Hematopoietic multipotent progenitor cell treated with erythropoietin and hydrocortisone succinate and interleukin-3 and kit ligand, for 17 days (in vitro differentiated cells): ENCODE results near the gene PFKFB1.

Experiments
- DNase-seq: peaks from one replicate; pipeline ENCODE4 v3.0.0-alpha.2; 2015; ENCODE audit warnings: low spot score

Gene PFKFB1

GRCh38 chrX:54994099-54994498, at the start of gene PFKFB1:
TSS of gene PFKFB1 (minus strand) at chrX:54994188. CDS start at chrX:54994007, 181 bp downstream.
- DNase-seq = no peak

GRCh38 chrX:55041514-55041913, 47.5 kb upstream of the PFKFB1 start:
- DNase-seq = no peak

- no peak for DNase-seq
These were observed 45.5 kb upstream of the PFKFB1 start for GRCh38 chrX:55039471-55039870.

GRCh38 chrX:55033429-55033828, 39.4 kb upstream of the PFKFB1 start:
- no peak for DNase-seq

GRCh38 chrX:55030271-55031205, 36.5 kb upstream of the PFKFB1 start, which contains the start of gene ALAS2:
TSS of gene ALAS2 (minus strand) at chrX:55030977. CDS start at chrX:55026000, 4,977 bp downstream.
- peak; percentile 84 for DNase-seq

GRCh38 chrX:55029291-55029690, 35.3 kb upstream of the PFKFB1 start:
- DNase-seq = peak; percentile 76

- DNase-seq = peak; percentile 73
These were observed 34.6 kb upstream of the PFKFB1 start for GRCh38 chrX:55028611-55029010.

GRCh38 chrX:55028040-55028439, 34.1 kb upstream of the PFKFB1 start:
- peak; percentile 86 for DNase-seq

GRCh38 chrX:55026840-55027239, 32.9 kb upstream of the PFKFB1 start:
- no peak for DNase-seq

GRCh38 chrX:55026143-55026542, 32.2 kb upstream of the PFKFB1 start:
- DNase-seq = peak; percentile 81

- DNase-seq = peak; percentile 91
These were observed 20.9 kb upstream of the PFKFB1 start for GRCh38 chrX:55014897-55015299.

GRCh38 chrX:55011294-55011693, 17.3 kb upstream of the PFKFB1 start:
- DNase-seq = peak; percentile 43

- no peak for DNase-seq
These were observed 14.8 kb upstream of the PFKFB1 start for GRCh38 chrX:55008571-55009358.

GRCh38 chrX:55007656-55008055, 13.7 kb upstream of the PFKFB1 start:
- no peak for DNase-seq

- DNase-seq = no peak
These were observed 13.0 kb upstream of the PFKFB1 start for GRCh38 chrX:55006827-55007621.

GRCh38 chrX:55005256-55005655, 11.3 kb upstream of the PFKFB1 start:
- peak; percentile 16 for DNase-seq

GRCh38 chrX:55004231-55004630, 10.2 kb upstream of the PFKFB1 start:
- peak; percentile 8 for DNase-seq

GRCh38 chrX:54999717-55000598, 6.0 kb upstream of the PFKFB1 start, which contains the start of gene APEX2:
TSS of gene APEX2 (plus strand) at chrX:55000363. CDS start at chrX:55000423, 60 bp downstream.
- peak; percentile 88 for DNase-seq

GRCh38 chrX:54995621-54996020, 1.6 kb upstream of the PFKFB1 start:
- no peak for DNase-seq

GRCh38 chrX:54994668-54995351, 822 bp upstream of the PFKFB1 start:
- no peak for DNase-seq
